ENCODE data around the gene EXOC6B. TPM values are rescaled to one million over a fixed set of nuclear protein-coding genes. Genes with fewer than 3 reads are reported as not detected.
A peak's percentile ranks its signal among the peaks of the same experiment; 100 is the strongest.

EXOC6B gene
- total RNA-seq, 1 donor: 40.2 TPM

GRCh38 chr2:72785517-72785916, 40.3 kb downstream of the EXOC6B start:
- TF ChIP-seq CTCF (IDR thresholded peaks at IDR 0.05; ENCODE audit: insufficient read depth, low read depth, low read length): no peak
- DNase-seq (ENCODE audit: low read depth): no peak
- no peak overlapping the region for H3K4me3 ChIP-seq (ENCODE audit: low read depth, low read length)

- no peak for TF ChIP-seq CTCF (IDR thresholded peaks at IDR 0.05; ENCODE audit: insufficient read depth, low read depth, low read length)
- H3K4me3 ChIP-seq (ENCODE audit: low read depth, low read length): no peak overlapping the region
- DNase-seq (ENCODE audit: low read depth): no peak
These were observed 43.3 kb downstream of the EXOC6B start for GRCh38 chr2:72782520-72782919.

GRCh38 chr2:72781480-72781879, 44.4 kb downstream of the EXOC6B start:
- DNase-seq (ENCODE audit: low read depth): peak; percentile 42
- TF ChIP-seq CTCF (IDR thresholded peaks at IDR 0.05; ENCODE audit: insufficient read depth, low read depth, low read length): no peak
- H3K4me3 ChIP-seq (ENCODE audit: low read depth, low read length): no peak overlapping the region

GRCh38 chr2:72780477-72780876, 45.4 kb downstream of the EXOC6B start:
- peak; percentile 68 for DNase-seq (ENCODE audit: low read depth)
- TF ChIP-seq CTCF (IDR thresholded peaks at IDR 0.05; ENCODE audit: insufficient read depth, low read depth, low read length): no peak
- no peak overlapping the region for H3K4me3 ChIP-seq (ENCODE audit: low read depth, low read length)

- TF ChIP-seq CTCF (IDR thresholded peaks at IDR 0.05; ENCODE audit: insufficient read depth, low read depth, low read length): no peak
- no peak overlapping the region for H3K4me3 ChIP-seq (ENCODE audit: low read depth, low read length)
- no peak for DNase-seq (ENCODE audit: low read depth)
These were observed 46.3 kb downstream of the EXOC6B start for GRCh38 chr2:72779495-72779894.

GRCh38 chr2:72778410-72778809, 47.4 kb downstream of the EXOC6B start:
- TF ChIP-seq CTCF (IDR thresholded peaks at IDR 0.05; ENCODE audit: insufficient read depth, low read depth, low read length): no peak
- H3K4me3 ChIP-seq (ENCODE audit: low read depth, low read length): no peak overlapping the region
- DNase-seq (ENCODE audit: low read depth): peak; percentile 53

- peak; percentile 83 for DNase-seq (ENCODE audit: low read depth)
- peak; percentile 76 for TF ChIP-seq CTCF (IDR thresholded peaks at IDR 0.05; ENCODE audit: insufficient read depth, low read depth, low read length)
- no peak overlapping the region for H3K4me3 ChIP-seq (ENCODE audit: low read depth, low read length)
These were observed 54.9 kb downstream of the EXOC6B start for GRCh38 chr2:72770879-72771461.
